Esophagus squamous epithelium (tissue), 5 donors: ENCODE data around the gene NUTM2G. TPM values are rescaled to one million over a fixed set of nuclear protein-coding genes. Genes with fewer than 3 reads are reported as not detected.
"Not testable (repeated sequence)": the region's sequence is repeated elsewhere in the genome, so short reads cannot be mapped to it uniquely, and the experiment has no call there.

Experiments used
- DNase-seq: peaks from one replicate; lab custom pipeline; 2025; lab: John Stamatoyannopoulos, UW
- H3K27ac ChIP-seq, 4 donors: fragments of 200-600 bp; sonication (generic); one replicate each; pipeline ENCODE4 v1.5.1; 2016 to 2019; ENCODE audit warnings: mild to moderate bottlenecking in 1 of 4
- H3K27me3 ChIP-seq, 4 donors: fragments of 200-600 bp; sonication (generic); 1 replicate in 3 of 4; 2 replicates in 1 of 4; pipeline versions ENCODE4 v1.5.1 to v1.6.0; 2017 to 2021; ENCODE audit warnings: antibody characterized with exemption in 1 of 4
- H3K36me3 ChIP-seq, 3 donors: fragments of 200-600 bp; sonication (generic); one replicate each; pipeline ENCODE4 v1.5.1; 2016 to 2019
- H3K4me1 ChIP-seq, 3 donors: fragments of 200-600 bp; sonication (generic); one replicate each; pipeline ENCODE4 v1.5.1; 2017 to 2019
- H3K4me3 ChIP-seq, 4 donors: fragments of 200-600 bp; sonication (generic); 1 replicate in 3 of 4; 2 replicates in 1 of 4; pipeline ENCODE4 v1.5.1; 2016 to 2019; ENCODE audit warnings: mild to moderate bottlenecking in 2 of 4, moderate library complexity in 1 of 4
- H3K9me3 ChIP-seq, 3 donors: fragments of 200-600 bp; sonication (generic); one replicate each; pipeline ENCODE4 v1.5.1; 2016 to 2019
- CTCF ChIP-seq, 6 experiments: fragments of 450-650 bp in 4 of 6; fragments of 200-600 bp in 2 of 6; sonication (generic) in 2 of 6; IDR thresholded peaks; one replicate each; pipeline ENCODE4 v1.5.1; 2016 to 2019; ENCODE audit warnings: antibody characterized with exemption in 6 of 6, mild to moderate bottlenecking in 4 of 6, moderate library complexity in 4 of 6
- POLR2A ChIP-seq, 4 donors: fragments of 450-650 bp; IDR thresholded peaks; one replicate each; pipeline ENCODE4 v1.6.1; 2017; ENCODE audit warnings: antibody characterized with exemption in 4 of 4, mild to moderate bottlenecking in 4 of 4, moderate library complexity in 3 of 4
- WGBS, 2 donors: methylation state at CpG; one replicate each; pipeline ENCODE4 v1.1.5; 2018; 5-methylcytosine and 5-hydroxymethylcytosine counted together
- intact Hi-C: fragments of 100-400 bp; cut with DNase I; formaldehyde crosslinking; loops from one replicate; pipeline ENCODE4 v1.15.0; 2022
- total RNA-seq, 4 donors: library from RNA; depleted of rRNA; stranded (reverse); fragments of >200 nt; gene quantifications; one replicate each; pipeline ENCODE4 v1.1.0, GENCODE V29; 2016
- donor health status: DM: yes; HTN: yes; CAD: no.

NUTM2G gene
- not detected for total RNA-seq

GRCh38 chr9:96928543-96928942, at the start of gene NUTM2G:
Gene NUTM2G (plus strand): TSS chr9:96928843. CDS start chr9:96929025, 182 bp downstream.
- H3K4me1 ChIP-seq, DNase-seq, H3K27me3 ChIP-seq, H3K9me3 ChIP-seq, H3K36me3 ChIP-seq, H3K27ac ChIP-seq, H3K4me3 ChIP-seq, intact Hi-C loops: not testable (repeated sequence)
- WGBS, 2 donors: no CpG with 5 or more reads among the region's 3 CpGs

GRCh38 chr9:96883922-96884321, 44.7 kb upstream of the NUTM2G start:
- no peaks in the 10 kb centered on the region for H3K36me3 ChIP-seq
- TF ChIP-seq POLR2A (IDR thresholded peaks at IDR 0.05): no peak
- no peak for TF ChIP-seq CTCF (IDR thresholded peaks at IDR 0.05)
- DNase-seq: no peak
- no CpG with 5 or more reads among the region's 1 CpG for whole genome bisulfite sequencing, 2 donors
- H3K4me1 ChIP-seq: peaks cover 0 to 17% (median 0%) of the 10 kb centered on the region in 3 donors
- no peaks in the 10 kb centered on the region for H3K9me3 ChIP-seq
- H3K4me3 ChIP-seq: no peak overlapping the region
- intact Hi-C loops: no loop called here
- H3K27me3 ChIP-seq: peaks cover 0 to 7% (median 0%) of the 10 kb centered on the region in 4 donors
- H3K27ac ChIP-seq: peak overlapping the region in 3 of 4 donors; percentile 41 to 67 (median 59)

- Histone ChIP-seq H3K27me3 (peaks cover 0 to 1% (median 0%) of the 10 kb centered on the region in 4 donors), H3K4me1 (peaks cover 0 to 17% (median 0%) of the 10 kb centered on the region in 3 donors), H3K4me3 (no peak overlapping the region), H3K27ac (peak overlapping the region in 2 of 4 donors; percentile 59 to 67), H3K36me3 (peaks cover 0 to 1% (median 0%) of the 10 kb centered on the region in 3 donors), H3K9me3 (no peaks in the 10 kb centered on the region)
- DNase-seq: no peak
- WGBS, 2 donors: 40 to 47% methylated on average over 1 to 2 of the region's 2 CpGs
- intact Hi-C loops: no loop called here
- TF ChIP-seq POLR2A (IDR thresholded peaks at IDR 0.05): no peak
- no peak for TF ChIP-seq CTCF (IDR thresholded peaks at IDR 0.05)
Measured at GRCh38 chr9:96884443-96884842, 44.2 kb upstream of the NUTM2G start.

GRCh38 chr9:96885424-96885823, 43.2 kb upstream of the NUTM2G start:
- no peak for TF ChIP-seq POLR2A (IDR thresholded peaks at IDR 0.05)
- no peak for TF ChIP-seq CTCF (IDR thresholded peaks at IDR 0.05)
- intact Hi-C loops: no loop called here
- no peak overlapping the region for H3K27ac ChIP-seq
- no peaks in the 10 kb centered on the region for H3K9me3 ChIP-seq
- H3K4me3 ChIP-seq: no peak overlapping the region
- no peak for DNase-seq
- no peaks in the 10 kb centered on the region for H3K27me3 ChIP-seq
- H3K4me1 ChIP-seq: peaks cover 0 to 17% (median 0%) of the 10 kb centered on the region in 3 donors
- peaks cover 0 to 11% (median 0%) of the 10 kb centered on the region in 3 donors for H3K36me3 ChIP-seq

GRCh38 chr9:96888591-96888990, 40.1 kb upstream of the NUTM2G start:
- WGBS, 2 donors: 84 to 96% methylated on average over 2 to 4 of the region's 4 CpGs
- TF ChIP-seq CTCF (IDR thresholded peaks at IDR 0.05) (no peak), POLR2A (IDR thresholded peaks at IDR 0.05) (no peak)
- DNase-seq: no peak
- no peak overlapping the region for H3K4me3 ChIP-seq
- H3K36me3 ChIP-seq: peaks cover 0 to 32% (median 0%) of the 10 kb centered on the region in 3 donors
- intact Hi-C loops: no loop called here
- H3K9me3 ChIP-seq: no peaks in the 10 kb centered on the region
- H3K4me1 ChIP-seq: peaks cover 0 to 17% (median 0%) of the 10 kb centered on the region in 3 donors
- no peak overlapping the region for H3K27ac ChIP-seq
- H3K27me3 ChIP-seq: no peaks in the 10 kb centered on the region

GRCh38 chr9:96892131-96892530, 36.5 kb upstream of the NUTM2G start:
- Histone ChIP-seq H3K27me3 (no peaks in the 10 kb centered on the region), H3K4me1 (no peaks in the 10 kb centered on the region), H3K36me3 (peaks cover 0 to 65% (median 0%) of the 10 kb centered on the region in 3 donors), H3K27ac (no peak overlapping the region), H3K4me3 (no peak overlapping the region), H3K9me3 (no peaks in the 10 kb centered on the region)
- no peak for DNase-seq
- intact Hi-C loops: no loop called here
- no peak for TF ChIP-seq POLR2A (IDR thresholded peaks at IDR 0.05)
- TF ChIP-seq CTCF (IDR thresholded peaks at IDR 0.05): no peak
- WGBS, 2 donors: 94 to 95% methylated on average over 7 of the region's 7 CpGs

- H3K9me3 ChIP-seq, intact Hi-C loops, H3K4me3 ChIP-seq, DNase-seq, H3K4me1 ChIP-seq, H3K27me3 ChIP-seq, H3K27ac ChIP-seq: not testable (repeated sequence)
- no CpG with 5 or more reads among the region's 2 CpGs for WGBS, 2 donors
- H3K36me3 ChIP-seq: peaks cover 0 to 29% (median 0%) of the 10 kb centered on the region in 3 donors
Measured at GRCh38 chr9:96900010-96900409, 28.6 kb upstream of the NUTM2G start.

GRCh38 chr9:96904947-96905722, 23.5 kb upstream of the NUTM2G start:
- H3K36me3 ChIP-seq, H3K4me3 ChIP-seq, H3K27me3 ChIP-seq, intact Hi-C loops, H3K4me1 ChIP-seq, DNase-seq, H3K27ac ChIP-seq, H3K9me3 ChIP-seq: not testable (repeated sequence)
- WGBS, 2 donors: no CpG with 5 or more reads among the region's 5 CpGs
